Stimulated activated CD4-positive, alpha-beta T cell treated with anti-CD3 and anti-CD28 coated beads, Interleukin-2, amount 100 ng/mL, for 24 hours (primary cell): ENCODE measurements around the gene CD276.
"Not testable (repeated sequence)": the region's sequence is repeated elsewhere in the genome, so short reads cannot be mapped to it uniquely, and the experiment has no call there.

ENCODE experiments used
- DNase-seq, 2 donors: peaks; one replicate each; pipeline ENCODE4 v3.0.0-alpha.2; 2020

CD276 gene

DNA sequence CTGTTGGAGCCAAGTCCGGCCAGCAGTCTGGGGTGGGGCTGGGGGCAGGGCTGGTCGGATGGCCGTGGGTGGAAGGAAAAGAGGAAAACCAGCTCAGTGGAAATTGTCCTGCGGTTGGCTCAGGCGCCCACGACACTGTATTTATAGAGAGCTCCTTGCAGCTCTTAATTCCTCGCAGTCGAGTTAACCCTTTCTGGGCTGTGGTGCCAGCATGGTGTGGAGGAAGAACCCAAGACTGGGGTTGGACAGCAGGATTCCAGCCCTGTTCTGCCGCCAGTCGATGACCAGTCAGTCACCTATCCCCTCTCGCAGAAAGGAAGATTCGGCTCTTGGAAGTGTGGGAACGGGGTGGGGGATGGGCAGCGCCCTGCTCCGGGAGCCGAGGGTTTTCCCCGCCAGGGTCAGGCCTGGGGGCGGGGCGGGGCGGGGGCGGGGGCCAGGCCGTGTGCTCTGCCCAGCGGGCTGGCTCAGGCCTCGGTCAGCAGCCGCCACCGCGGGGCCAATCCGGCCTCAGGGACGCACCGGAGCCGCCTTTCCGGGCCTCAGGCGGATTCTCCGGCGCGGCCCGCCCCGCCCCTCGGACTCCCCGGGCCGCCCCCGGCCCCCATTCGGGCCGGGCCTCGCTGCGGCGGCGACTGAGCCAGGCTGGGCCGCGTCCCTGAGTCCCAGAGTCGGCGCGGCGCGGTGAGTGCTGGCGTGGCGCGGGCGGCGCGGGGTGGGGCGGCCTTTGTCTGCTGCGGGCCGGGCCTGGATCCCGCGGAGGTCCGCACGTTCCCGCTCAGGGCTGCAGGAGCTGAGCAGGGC lies at the start of gene CD276:
Gene CD276 (plus strand): TSS at position 607 of the 804 bp plus-strand sequence. CDS start 15,257 bp downstream, outside the sequence.
- DNase-seq, result peak in 1 of 2 donors; percentile 40

DNA sequence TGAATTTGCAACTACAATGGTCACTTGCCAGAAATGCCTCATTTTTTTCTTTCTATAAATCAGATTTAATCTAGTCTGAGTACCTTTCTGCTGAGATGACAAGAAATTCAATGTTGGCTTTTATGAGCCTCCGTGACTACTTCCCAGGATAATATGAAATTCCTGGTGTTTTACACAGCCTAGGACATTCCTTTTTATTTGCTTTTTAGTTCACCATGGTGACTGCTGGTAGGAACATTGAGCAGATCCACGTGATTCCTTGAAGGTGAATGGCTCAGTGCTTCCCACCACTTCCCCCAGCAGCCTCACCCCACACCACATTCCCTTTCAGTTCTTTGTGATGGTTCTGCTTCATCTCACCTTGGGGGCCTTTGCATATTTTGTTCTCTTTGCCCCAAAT lies 46.7 kb upstream of the CD276 start:
- DNase-seq, result no peak

DNA sequence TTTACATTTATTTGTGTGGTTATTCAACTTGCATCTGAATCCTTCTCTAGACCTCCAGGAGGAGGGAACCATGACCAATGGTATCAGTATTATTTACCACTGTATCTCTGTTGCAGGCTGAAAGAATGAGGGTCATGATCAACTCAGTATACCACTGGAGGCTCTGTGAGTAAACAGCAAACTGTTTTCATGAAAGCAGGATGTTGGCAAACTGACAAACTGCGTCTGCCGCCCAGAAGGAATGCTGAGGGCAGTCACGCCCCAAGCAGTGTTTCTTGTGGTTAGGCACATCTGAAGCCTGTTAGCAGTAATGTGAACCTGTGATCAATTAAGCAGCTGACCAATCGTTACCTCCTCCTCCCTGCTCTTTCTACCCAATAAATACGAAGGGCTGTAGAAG lies 44.7 kb upstream of the CD276 start:
- DNase-seq, result not testable (repeated sequence)

DNA sequence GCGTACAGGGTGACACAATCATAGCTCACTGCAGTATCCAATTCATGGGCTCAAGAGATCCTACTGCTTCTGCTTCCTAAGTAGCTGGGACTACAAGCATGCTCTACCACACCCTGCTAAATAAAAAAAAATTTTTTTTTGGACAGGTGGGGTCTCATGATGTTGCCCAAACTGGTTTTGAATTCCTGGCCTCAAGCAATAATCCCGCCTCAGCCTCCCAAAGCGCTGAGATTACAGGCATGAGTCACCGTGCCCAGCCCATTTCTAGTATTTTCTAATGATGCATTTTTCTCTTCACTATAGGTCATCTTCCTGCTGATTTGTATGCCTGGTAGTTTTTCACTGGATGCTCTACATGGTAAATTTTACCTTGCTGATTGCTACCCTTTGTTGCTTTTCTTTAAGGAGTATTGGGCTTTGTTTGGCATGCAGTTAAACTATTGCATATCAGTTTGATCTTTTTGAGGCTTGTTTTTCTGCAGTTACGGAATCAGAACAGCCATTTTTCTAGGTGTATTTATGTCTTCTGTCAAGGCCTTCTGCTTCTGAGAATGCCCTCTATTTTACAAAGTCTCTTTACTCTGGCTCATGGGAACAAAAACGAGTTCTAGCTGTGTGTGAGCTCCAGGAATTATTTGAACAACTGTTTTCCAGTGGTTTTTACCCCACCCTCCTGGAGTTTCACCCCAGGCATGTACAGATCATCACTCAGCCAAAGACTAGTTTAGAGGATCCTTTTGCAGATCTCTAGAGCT lies 36.7 kb upstream of the CD276 start:
- no peak for DNase-seq

DNA sequence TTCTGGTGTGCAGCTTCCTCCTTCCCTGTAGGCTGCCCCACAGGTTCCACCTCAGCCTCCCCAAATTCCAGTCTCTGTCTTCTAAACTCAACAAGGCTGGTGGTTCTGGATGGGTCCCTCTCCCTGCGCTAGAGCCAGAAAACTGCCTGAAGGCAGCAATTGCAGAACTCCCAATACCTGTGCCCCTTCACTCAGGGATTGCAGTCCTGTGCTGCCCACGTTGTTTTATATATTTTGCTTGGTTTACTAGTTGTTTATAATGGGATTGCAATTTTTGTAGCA lies 36.2 kb upstream of the CD276 start:
- DNase-seq, result no peak

DNA sequence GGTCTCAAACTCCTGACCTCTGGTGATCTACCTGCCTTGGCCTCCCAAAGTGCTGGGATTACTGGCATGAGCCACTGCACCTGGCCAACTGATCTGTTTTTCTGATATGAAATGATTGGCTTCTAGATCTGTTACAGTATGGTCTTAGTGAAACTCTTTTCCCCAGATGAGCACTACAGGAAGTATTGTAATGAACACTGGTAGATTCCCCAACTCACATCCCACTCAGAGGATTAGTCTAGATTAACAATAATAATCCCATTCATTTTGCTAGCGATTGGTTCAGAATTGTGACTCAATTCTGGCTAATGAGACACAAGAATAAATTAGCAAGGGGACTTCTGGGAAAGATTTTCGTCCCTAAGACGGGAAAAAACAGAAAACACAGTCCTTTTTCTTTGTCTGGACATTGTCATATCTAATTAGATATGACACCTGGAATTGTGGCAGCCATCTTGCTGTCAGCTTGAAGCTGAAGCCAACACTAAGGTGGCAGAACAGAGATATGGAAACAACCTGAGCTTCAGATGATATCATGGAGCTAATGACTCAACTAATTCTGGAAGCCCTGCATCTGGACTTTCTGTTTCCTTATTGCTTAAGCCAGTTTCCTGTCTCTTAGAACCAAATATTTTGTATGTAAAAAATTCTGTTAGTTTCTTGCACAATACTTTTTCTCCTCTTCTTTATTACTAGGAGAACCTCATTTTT lies 33.6 kb upstream of the CD276 start:
- DNase-seq, result no peak

DNA sequence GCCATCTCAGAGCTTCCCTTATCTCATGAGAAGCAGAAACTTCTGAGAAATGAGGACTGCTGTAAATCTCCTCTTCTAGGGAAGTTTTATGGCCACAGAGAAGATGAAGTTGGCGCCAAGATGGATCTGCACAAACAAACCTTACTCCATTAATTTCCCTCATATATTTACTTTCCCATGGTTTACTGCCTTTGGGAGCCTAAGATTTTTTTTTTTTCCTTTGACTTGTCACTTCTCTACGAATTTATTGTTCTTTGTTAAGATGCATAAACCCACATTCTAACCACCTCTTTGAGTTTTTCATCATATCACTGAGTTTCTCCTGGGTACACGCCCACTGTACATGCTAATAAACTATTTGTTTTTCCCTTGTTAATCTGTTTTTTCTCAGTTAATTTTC lies 29.5 kb upstream of the CD276 start:
- no peak for DNase-seq

DNA sequence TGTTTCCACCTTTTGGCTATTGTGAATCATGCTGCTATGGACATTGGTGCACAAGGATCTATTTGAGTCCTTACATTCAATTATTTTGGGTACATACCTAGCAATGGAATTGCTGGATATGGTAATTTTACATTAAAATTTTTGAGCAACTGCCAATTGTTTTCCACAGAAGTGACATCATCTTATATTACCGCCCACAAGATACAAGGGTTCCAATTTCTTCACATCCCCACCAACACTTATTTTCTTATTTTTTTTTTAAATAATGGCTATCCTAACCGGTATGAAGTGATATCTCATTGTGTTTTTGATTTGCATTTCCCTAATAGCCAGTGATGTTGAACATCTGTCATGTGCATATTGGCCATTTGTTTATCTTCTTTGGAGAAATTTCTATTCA lies 28.5 kb upstream of the CD276 start:
- no peak for DNase-seq

DNA sequence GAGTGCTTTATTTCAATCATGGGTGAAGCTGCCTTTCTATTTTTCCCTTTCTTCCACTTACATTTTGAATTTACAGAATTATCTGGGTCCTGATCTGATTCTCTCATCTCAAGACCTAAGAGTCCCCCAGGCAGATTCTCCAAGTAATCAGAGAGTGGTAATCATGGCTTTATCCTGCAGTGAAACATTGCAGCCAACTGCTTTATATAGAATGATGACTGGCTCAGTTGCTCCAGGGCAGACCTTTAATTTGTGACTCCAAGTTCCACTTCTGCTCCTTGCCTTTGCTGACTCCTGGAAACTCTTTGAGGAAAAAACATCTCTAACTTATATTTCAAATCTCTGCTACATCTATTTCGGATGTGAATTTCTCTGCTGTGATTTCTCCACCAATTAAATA lies 25.5 kb upstream of the CD276 start:
- DNase-seq, result no peak

DNA sequence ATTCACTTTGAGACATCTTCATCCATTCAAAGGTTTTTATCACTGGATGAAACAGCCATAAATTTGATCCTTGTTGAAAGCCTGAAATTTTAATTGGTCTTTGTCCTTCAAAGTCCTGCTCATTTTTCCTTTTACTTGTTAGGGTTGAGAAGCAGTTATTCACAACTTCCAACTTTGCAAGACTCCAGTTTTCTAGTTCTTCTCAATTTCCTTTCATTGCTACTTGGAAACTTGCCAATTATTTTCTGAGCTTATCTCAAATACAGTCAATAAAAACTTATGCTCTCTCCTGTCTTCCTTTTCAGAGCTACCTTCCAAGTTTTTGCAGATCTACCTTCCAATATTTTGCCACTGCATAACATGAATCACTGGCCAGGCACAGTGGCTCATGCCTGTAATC lies 23.7 kb upstream of the CD276 start:
- no peak for DNase-seq

DNA sequence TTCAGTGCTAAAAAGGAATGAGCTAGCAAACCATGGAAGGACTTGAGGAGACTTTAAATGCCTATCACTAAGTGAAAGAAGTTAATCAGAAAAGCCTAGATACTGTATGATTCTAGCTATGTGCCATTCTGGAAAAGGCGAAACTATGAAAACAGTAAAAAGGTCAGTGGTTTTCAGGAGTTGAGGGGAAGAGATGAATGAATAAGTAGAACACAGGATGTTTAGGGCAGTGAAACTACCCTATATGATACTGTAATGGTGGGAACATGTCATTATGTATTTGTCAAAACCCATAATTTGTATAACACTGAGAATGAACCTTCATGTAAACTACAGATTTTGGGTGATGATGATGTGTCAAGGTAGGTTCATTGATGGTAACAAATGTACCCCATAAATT lies 9.6 kb upstream of the CD276 start:
- no peak for DNase-seq

DNA sequence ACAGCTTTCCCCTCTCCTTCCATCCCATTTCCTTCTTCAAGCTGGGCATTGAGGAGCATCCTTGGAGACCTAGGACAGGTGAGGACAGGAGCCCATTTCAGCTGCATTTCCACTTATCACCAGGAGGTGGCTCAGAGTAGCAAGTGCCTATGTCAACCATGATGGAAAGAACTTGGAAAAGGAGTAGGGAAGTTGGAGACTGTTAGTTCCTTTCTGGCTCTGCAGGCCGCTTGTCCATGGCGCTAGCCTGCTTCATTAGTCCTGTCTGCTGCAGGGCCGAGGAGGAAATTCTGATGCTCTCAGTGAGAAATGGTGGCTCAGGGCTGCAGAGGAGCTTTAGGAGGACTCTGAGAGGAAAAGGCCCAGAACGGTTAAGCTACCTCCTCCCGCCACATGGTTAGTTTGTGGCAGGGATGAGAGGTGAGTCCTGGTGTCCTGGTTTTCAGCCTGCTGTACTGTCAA lies 7.0 kb upstream of the CD276 start:
- DNase-seq, result peak; percentile 56 to 61

DNA sequence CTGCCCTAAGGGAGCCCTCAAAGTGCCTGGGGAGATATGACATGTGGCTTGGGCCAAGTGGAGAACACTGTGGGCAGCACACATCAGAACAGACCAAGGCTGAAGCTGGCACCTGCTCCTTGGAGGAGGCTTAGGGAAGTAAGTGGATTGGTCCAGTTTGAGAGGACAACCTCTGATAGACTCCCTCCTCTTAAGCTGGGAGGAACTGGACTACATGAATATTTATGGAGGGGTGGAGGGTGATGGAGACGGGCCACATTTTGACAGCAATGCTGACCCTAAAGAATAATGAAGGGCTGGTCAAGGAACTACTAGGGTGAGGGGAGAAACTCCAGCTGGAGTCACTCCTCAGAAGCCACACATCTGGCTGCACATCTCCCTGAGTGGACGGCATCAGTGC lies 6.5 kb upstream of the CD276 start:
- DNase-seq, result no peak

DNA sequence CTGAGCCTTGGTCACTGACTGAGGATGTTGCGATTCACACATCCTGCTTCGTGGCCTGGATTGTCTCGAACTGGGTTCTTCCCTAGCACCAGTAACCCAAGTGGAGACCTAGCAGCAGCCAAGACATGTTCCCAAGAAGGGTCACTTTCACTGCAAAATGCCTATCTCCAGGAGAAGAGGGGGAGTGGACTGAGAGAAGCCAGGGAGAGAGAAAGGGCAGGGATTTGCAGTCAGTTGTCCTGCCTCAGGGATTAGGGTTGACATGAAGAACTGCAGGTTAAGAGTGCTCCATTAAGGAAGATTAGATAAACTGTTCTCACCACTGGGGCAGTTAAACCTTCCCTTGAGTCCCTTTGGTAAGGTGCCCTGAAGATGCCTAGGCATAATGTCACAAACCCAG lies 5.7 kb upstream of the CD276 start:
- no peak for DNase-seq

DNA sequence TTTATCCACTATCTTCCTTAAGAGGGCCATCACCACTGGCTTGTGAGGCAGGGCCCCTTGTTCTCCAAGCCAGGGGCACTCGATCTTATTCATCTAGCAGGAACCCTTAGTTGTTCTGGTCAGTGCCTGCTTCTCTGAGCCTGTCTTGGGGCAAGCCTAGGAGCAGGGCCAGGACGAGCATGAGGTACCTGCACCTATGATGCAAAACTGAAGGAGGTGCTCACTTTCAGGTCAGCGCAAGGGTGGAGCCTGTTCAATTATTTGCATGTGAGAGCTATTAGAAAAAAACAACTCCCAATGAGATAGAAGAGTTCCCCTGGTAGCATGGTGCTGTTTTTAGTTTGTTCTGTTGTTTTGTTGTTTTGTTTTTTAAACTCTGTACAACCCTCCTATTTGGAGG lies 5.0 kb upstream of the CD276 start:
- no peak for DNase-seq

DNA sequence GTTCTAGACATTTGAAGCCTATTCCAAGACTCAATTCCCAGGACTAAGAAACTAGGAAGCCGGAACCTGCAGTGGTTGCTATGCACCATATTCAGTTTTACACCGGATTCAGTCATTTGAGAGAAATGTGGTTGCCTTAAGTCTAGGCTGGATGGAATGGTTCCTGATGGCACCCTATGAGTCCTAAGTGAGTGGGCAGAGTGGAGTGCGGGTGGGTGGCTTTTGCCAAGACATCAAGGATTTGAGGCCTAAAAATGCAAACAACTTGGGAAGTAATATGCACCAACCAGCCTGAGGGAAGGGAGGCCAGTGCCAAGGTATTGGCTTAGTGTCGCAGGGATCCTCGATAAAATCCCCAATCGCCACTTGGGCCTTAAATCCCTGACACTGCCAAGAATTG lies 4.2 kb upstream of the CD276 start:
- no peak for DNase-seq

DNA sequence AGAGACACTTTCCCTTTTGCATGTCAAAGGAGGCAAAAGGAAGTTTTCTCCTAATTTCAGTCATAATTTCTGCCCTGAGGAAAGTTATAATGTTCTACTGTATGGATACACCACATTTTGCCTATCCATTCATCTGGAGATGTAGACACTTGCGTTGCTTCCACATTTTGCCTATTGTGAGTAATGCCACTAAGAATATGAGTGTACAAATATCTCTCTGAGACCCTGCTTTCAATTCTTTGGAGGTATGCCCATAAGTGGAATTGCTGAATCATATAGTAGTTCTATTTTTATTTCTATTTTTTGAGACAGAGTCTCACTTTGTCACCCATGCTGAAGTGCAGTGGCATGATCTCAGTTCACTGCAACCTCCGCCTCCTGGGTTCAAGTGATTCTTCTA lies 3.6 kb upstream of the CD276 start:
- no peak for DNase-seq

DNA sequence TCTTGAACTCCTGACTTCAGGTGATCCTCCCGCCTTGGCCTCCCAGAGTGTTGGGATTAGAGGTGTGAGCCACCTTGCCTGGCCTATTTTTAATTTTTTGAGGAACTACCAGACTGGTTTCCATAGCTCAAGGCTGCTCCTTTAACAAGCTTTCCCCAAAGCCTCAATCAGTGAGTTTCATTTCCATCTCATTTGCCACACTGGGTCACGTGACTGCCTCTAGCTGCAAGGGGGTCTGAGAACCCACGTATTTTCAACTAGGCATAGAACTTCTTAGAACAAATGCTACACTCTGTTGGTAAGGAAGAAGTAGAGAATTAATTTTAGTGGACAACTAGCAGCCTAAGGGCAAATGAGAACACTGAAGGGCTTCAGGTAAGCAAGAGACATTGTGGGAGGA lies 3.1 kb upstream of the CD276 start:
- DNase-seq, result no peak

DNA sequence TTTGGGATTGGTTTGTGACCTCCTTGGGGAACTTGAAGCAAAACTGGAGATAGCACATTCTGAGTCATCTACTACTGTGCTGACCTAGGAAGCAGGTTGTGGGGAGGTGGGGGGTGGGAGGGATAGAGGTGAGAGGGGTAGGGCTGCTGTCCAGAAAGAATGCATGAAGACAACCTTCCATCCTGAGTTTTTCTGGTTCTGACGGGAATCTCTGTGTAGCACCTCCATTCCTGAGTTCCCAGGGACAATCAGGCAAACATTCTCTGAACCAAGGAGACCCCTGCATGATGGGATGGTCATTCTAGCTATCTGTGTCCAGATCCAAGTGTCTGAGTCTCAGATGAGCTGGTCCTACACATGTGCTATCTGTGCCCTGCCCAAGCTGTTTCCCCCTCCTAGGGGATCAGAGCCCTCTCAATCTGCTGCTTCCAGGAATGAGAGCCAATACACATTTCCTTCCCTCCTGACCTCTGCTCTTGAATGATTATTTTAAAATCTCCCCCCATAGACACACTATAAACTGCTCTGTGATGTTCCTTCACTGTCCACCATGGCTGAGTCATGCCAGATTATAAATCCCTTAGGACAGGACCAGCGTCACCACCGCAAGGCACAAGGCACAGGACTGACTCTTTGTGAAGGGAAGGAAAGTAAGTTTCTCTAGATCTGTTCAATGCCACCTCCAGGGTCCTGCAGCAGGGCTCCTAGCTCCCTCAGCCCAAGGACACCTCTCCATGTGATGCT lies 2.2 kb upstream of the CD276 start:
- no peak for DNase-seq

DNA sequence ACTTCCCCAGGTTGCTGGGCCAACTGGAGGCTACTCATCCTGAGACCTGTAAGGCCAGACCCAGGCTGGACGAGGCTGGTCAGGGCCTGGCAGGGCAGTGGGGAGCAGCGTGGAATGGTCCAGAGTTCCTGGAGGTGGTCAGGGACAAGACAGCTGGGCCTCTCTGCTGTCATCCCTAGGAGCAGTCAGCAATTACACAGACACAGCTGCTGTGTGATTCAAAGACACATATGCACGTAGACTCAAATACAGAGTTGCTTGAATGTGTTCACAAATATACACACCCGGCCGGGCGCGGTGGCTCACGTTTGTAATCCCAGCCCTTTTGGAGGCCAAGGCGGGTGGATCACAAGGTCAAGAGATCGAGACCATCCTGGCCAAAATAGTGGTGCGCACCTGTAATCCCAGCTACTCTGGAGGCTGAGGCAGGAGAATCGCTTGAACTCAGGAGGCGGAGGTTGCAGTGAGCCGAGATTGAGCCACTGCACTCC lies 1.5 kb upstream of the CD276 start:
- no peak for DNase-seq

DNA sequence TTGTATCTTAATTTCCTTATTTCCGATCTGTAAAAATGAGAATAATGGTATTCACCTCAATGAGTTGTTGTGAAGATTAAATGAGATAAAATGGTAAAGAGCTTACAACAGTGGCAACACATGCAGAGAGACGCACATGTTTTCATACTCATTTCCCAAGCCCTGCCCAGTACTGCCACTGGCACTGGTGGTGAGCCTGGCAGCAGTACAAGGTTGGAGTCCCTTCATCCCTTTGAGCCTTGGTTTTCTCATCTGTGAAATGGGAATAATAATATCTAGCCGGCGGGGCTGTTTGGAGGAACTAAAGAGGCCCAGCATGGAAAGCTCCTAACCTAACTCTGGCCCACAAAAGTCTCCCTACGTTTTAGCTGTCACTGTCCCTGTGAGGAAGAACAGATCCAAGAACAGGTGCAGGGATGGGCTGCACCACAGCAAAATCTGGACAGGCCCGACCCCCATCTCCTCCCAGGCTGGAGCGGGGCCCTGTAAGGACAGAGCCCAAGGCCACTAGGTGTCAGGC lies 866 bp upstream of the CD276 start:
- DNase-seq, result no peak

DNA sequence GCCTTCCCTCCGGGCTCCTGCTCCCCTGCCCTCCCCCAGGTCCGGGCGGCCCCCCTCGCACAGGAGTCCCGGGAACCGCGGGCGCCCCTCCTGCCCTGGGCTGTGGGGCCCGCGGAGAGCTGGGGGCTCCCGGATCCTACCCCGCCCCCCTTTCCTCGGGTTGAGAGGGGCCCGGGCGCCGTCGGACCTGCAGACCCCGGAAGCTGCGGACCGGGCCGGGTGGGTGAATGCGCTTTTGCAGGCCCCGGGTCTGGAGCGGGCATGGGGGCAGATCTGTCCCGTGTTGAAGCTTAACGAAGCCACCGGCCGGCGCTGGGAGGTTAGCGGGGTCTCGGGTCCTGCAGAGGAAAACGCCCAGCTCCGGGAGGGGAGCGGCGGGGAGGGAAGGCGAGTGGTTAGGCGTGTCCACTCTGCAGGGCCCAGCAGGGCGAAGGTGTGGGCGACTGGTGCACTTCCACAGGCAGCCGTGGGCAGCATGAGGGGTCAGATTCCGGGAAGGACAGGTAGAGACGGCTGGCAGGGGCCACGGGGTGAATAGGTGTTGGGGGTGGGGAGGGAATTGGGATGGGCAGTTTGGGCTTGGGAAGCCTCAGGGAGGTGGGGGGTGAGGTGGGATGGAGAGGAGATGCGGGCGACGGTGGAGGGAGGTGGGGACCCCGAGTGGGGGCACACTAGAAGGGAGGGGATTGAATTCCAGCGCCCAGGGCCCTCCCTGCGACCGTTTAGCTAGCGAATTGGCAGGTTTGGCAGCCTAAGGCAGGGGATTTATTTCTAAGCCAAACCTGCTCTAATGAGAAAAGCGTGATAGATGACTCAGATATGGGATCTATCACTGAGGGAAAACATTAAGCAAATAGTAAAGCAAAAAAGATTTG lies 635 bp downstream of the CD276 start:
- no peak for DNase-seq
